Caco-2 (cell line): ENCODE results near the gene TAF3. TPM values are rescaled to one million over a fixed set of nuclear protein-coding genes. Genes with fewer than 3 reads are reported as not detected.

Experiments used
- BruUV-seq: library from RNA; stranded (reverse); fragments of 400-500 nt; replicated peaks from 2 replicates; lab custom pipeline; 2021; lab: Mats Ljungman, UMichigan
- CTCF ChIA-PET: fragments of 300-600 bp; sonication (Branson Sonifier 250); formaldehyde crosslinking; loops from one replicate; lab custom pipeline; 2022; ENCODE audit warnings: antibody characterized with exemption; lab: Charles Lee
- POLR2A ChIA-PET: fragments of 300-600 bp; sonication (Branson Sonifier 250); formaldehyde crosslinking; loops from one replicate; lab custom pipeline; 2022; ENCODE audit warnings: antibody characterized with exemption; lab: Charles Lee
- DNase-seq, 2 experiments: peaks; one replicate each; pipeline versions ENCODE4 v3.0.0 to v3.0.0-alpha.2; 2020 to 2022
- H3K27me3 ChIP-seq: replicated peaks from 2 replicates; pipeline ENCODE4 v1.6.0; 2011; ENCODE audit warnings: low read length; ENCODE audit not compliant: control insufficient read depth, insufficient read depth
- H3K36me3 ChIP-seq: 2 replicates; pipeline ENCODE4 v1.5.1; 2011; ENCODE audit warnings: low read length; ENCODE audit not compliant: control insufficient read depth, insufficient read depth
- H3K4me1 ChIP-seq: fragments of 250-450 bp; sonication (Bioruptor Pico); 2 replicates; pipeline ENCODE4 v1.5.1; 2020; ENCODE audit warnings: mild to moderate bottlenecking
- H3K4me3 ChIP-seq: 2 replicates; pipeline ENCODE4 v1.5.1; 2011; ENCODE audit warnings: low read depth, mild to moderate bottlenecking, control low read depth, low read length
- H3K9me3 ChIP-seq: fragments of 250-450 bp; sonication (Bioruptor Pico); 2 replicates; pipeline ENCODE4 v1.5.1; 2020; ENCODE audit warnings: mild to moderate bottlenecking, moderate library complexity
- H3K27ac Mint-ChIP-seq: one replicate; pipeline ENCODE4 v1.8.0; 2022; ENCODE audit warnings: mixed read lengths; ENCODE audit not compliant: unreplicated experiment
- H3K27me3 Mint-ChIP-seq: one replicate; pipeline ENCODE4 v1.8.0; 2022; ENCODE audit warnings: mixed read lengths; ENCODE audit not compliant: insufficient read depth, unreplicated experiment
- H3K36me3 Mint-ChIP-seq: one replicate; pipeline ENCODE4 v1.8.0; 2022; ENCODE audit warnings: mild to moderate bottlenecking, mixed read lengths; ENCODE audit not compliant: insufficient read depth, unreplicated experiment
- H3K4me1 Mint-ChIP-seq: one replicate; pipeline ENCODE4 v1.8.0; 2022; ENCODE audit warnings: low read depth, mixed read lengths; ENCODE audit not compliant: unreplicated experiment
- H3K4me3 Mint-ChIP-seq: one replicate; pipeline ENCODE4 v1.8.0; 2022; ENCODE audit warnings: mild to moderate bottlenecking, moderate library complexity, mixed read lengths; ENCODE audit not compliant: unreplicated experiment
- H3K9me3 Mint-ChIP-seq: one replicate; pipeline ENCODE4 v1.8.0; 2022; ENCODE audit warnings: mixed read lengths; ENCODE audit not compliant: unreplicated experiment
- CTCF ChIP-seq, 2 experiments: fragments of 200-600 bp in 1 of 2; IDR thresholded peaks; 1 replicate in 1 of 2; 2 replicates in 1 of 2; pipeline versions ENCODE4 v1.5.1 to v1.8.0; 2011 to 2022; ENCODE audit warnings: antibody characterized with exemption in 1 of 2, control low read depth in 1 of 2, inconsistent platforms in 1 of 2, low read depth in 1 of 2, low read length in 1 of 2, mild to moderate bottlenecking in 1 of 2, moderate library complexity in 1 of 2; ENCODE audit not compliant: insufficient read depth in 1 of 2, severe bottlenecking in 1 of 2, unreplicated experiment in 1 of 2
- intact Hi-C: fragments of 100-400 bp; cut with micrococcal nuclease; formaldehyde crosslinking; loops from one replicate; pipeline ENCODE4 v1.10.0; 2022; ENCODE audit not compliant: unreplicated experiment
- total RNA-seq: library from RNA; stranded (reverse); gene quantifications from 2 replicates; pipeline ENCODE4 v1.2.3, GENCODE V29; 2022

The TAF3 gene
- total RNA-seq, 1 experiment from 2014 or later, result 30.6 TPM

DNA sequence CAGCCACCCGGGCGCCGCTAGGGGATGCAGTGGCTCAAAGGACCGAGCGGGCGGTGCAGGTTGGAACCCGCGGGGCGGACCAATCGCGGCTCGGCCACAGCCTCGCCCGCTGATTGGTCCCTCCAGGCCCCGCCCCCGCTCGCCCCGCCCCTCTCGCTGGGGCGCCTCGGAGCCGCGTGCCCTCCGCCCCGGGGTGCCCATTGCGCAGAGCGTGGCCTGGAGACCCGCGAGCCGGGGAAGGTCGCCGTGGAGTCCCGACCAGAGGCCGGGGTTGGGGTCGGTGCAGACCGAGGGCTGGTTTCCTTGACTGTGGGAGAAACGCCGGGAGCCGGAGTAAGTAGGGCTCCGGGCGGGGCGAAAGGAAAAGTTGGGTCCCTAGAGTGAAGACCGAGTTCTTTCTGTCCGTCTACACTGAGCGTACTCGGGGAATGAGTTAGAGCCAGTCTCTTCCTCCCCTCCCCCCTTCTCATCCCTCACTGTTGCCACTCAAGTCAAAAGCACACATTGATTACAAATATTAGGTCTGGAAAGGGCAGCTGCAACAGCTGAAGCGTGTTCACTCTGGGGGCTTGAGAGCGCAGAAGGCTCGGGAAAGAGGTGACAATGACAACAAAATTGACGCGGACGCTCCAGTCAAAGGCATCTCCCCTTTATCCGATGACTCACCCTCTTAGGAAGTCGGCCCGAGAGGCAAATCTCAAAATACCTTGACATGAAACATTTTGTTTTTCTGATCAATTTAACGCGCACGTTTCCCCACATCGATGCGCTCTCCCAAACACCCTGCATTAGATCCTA is 235.3 kb downstream of the TAF3 start:
- peaks cover 48% of the 10 kb centered on the region for H3K36me3 Mint-ChIP-seq
- peaks cover 27% of the 10 kb centered on the region for H3K4me1 ChIP-seq
- DNase-seq, result peak; percentile 93 to 98
- no peaks in the 10 kb centered on the region; the same call in 1 of the 2 replicates for H3K36me3 ChIP-seq
- H3K4me3 Mint-ChIP-seq, result peak overlapping the region; percentile 87
- ChIA-PET CTCF (interaction anchor here (0.6 to 1.0 kb wide), 5 partner anchors 11 to 512 kb away, joined by 3 to 4 read pairs (median 4); no protein-coding TSS in a partner anchor), POLR2A (interaction anchor here (0.6 to 0.7 kb wide), 4 partner anchors 18 to 327 kb away, joined by 3 to 10 read pairs (median 6); no protein-coding TSS in a partner anchor)
- H3K9me3 Mint-ChIP-seq, result no peaks in the 10 kb centered on the region
- intact Hi-C loops, result loop anchor here (1.0 to 10.0 kb wide), 11 partner anchors 23 to 1251 kb away; no protein-coding TSS in a partner anchor
- no peaks in the 10 kb centered on the region for H3K27me3 Mint-ChIP-seq
- no peaks in the 10 kb centered on the region for H3K27me3 ChIP-seq
- TF ChIP-seq CTCF (IDR thresholded peaks at IDR 0.05; ENCODE audit: insufficient read depth in 1 of 2, low read depth in 1 of 2, low read length in 1 of 2, severe bottlenecking in 1 of 2, unreplicated experiment in 1 of 2), result peak; percentile 96 to 98
- no peaks in the 10 kb centered on the region for H3K9me3 ChIP-seq
- H3K4me1 Mint-ChIP-seq, result peaks cover 29% of the 10 kb centered on the region
- TSS peak; percentile 95 for BruUV-seq
- peak overlapping the region; percentile 68 for H3K4me3 ChIP-seq
- peak overlapping the region; percentile 87 for H3K27ac Mint-ChIP-seq

DNA sequence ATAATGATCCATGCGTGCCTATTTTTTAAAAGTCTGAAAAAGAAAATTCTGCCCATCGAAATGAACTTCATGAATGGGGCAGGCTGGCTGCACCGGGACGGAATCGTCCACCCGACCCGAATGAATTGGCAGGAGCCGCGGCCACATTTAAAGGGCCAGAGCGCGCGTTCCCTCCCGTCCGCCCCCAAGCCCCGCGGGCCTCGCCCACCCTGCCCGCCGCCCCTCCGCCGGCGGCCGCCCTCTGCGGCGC is 235.9 kb downstream of the TAF3 start:
- Mint-ChIP-seq H3K4me3 (peak overlapping the region; percentile 87), H3K9me3 (no peaks in the 10 kb centered on the region), H3K36me3 (peaks cover 53% of the 10 kb centered on the region), H3K27me3 (no peaks in the 10 kb centered on the region), H3K27ac (peak overlapping the region; percentile 87), H3K4me1 (peaks cover 29% of the 10 kb centered on the region)
- no peak for DNase-seq
- Histone ChIP-seq H3K36me3 (no peaks in the 10 kb centered on the region; the same call in 1 of the 2 replicates), H3K27me3 (no peaks in the 10 kb centered on the region), H3K4me3 (peak overlapping the region; percentile 68), H3K4me1 (peaks cover 27% of the 10 kb centered on the region), H3K9me3 (no peaks in the 10 kb centered on the region)
- no TSS peak for BruUV-seq
- POLR2A ChIA-PET, result interaction anchor here (0.6 to 0.7 kb wide), 4 partner anchors 17 to 326 kb away, joined by 3 to 10 read pairs (median 6); no protein-coding TSS in a partner anchor
- intact Hi-C loops, result loop anchor here (5.0 to 10.0 kb wide), 7 partner anchors 138 to 1251 kb away; no protein-coding TSS in a partner anchor
- CTCF ChIA-PET, result interaction anchor here (0.6 to 1.0 kb wide), 5 partner anchors 11 to 513 kb away, joined by 3 to 4 read pairs (median 4); no protein-coding TSS in a partner anchor
- no peak for TF ChIP-seq CTCF (IDR thresholded peaks at IDR 0.05; ENCODE audit: insufficient read depth in 1 of 2, low read depth in 1 of 2, low read length in 1 of 2, severe bottlenecking in 1 of 2, unreplicated experiment in 1 of 2)
